GM08714 (cell line): ENCODE measurements around the gene EZH1.
"Not testable (repeated sequence)": the region's sequence is repeated elsewhere in the genome, so short reads cannot be mapped to it uniquely, and the experiment has no call there.

Experiments used
- H3K4me3 ChIP-seq: fragments of 200-500 bp; sonication (Bioruptor generic); 2 replicates; pipeline ENCODE4 v1.5.1; 2014; ENCODE audit warnings: mild to moderate bottlenecking, low read length, inconsistent platforms
- ZNF274 ChIP-seq: IDR thresholded peaks from 2 replicates; pipeline ENCODE4 v1.6.1; 2012; ENCODE audit warnings: mild to moderate bottlenecking, low read depth, low read length

Gene EZH1

DNA sequence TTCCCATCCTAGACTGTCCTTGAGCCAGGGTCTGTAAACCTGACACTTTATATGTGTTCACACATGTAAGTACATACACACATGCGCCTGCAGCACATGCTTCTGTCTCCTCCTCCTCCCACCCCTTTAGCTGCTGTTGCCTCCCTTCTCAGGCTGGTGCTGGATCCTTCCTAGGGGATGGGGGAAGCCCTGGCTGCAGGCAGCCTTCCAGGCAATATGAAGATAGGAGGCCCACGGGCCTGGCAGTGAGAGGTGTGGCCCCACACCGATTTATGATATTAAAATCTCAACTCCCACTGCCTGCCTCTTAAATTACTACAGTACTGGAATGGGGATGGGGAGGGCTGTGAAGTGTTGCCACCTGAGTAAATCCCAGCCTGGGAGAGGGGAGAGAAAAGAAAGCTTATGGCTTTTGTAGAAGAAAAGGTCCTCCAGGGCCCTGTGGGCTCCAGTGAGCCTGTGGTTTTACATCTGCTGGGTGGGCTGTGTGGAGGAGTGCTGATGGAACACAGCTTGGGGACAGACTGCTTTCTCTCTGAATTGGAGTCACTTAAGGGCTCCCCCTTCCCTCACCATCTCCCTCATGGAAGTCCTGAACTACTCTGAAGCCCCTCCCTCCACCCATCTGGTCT, 34.6 kb upstream of the EZH1 start:
- TF ChIP-seq ZNF274: no peak
- H3K4me3 ChIP-seq: no peak overlapping the region

DNA sequence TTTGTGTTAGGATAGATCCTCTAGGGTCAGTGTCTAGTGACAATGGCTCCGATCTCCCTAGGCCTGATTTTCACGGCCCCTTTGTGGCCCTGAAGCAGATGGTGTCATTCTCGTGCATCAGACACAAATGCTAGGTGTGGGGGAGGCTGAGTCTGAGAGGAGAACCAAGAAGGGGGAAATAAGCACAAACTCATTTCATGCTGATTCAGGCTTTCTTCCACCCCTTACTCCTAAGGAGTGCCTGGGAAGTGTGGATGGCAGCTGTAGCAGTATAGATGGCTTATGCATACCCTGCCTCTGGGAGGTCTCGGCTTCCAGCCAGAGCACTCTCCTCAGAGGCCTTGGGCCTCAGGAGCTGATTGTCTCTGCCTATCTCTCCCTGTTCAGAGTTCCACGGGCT, 33.7 kb upstream of the EZH1 start:
- TF ChIP-seq ZNF274: no peak
- H3K4me3 ChIP-seq: no peak overlapping the region

DNA sequence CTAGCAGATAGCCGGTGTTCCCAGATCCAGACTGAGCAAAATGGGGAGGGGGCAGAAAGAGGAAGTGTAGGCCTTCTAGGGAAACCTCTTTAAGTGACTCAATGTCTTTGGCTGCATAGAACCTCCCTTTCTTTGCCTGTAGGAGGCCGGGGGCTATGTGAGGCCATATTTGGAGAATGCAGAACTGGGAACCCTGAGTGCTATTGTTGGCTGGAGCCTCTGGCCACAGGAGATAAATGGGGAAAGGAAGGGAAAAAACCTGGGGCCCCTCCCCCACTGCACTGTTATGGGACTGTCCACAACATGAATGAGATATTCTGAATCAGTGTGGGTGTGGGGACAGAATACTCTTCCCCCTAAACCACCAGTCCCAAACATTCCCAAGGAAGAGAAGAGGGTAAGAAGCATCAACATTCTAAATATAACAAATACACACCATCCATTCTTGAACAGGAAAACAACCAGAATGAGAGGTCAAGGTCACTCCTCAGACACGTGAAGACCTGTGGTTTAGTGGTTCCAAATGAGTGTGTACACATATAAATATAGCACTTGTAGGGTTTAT, 30.8 kb upstream of the EZH1 start:
- TF ChIP-seq ZNF274: no peak
- H3K4me3 ChIP-seq: no peak overlapping the region

DNA sequence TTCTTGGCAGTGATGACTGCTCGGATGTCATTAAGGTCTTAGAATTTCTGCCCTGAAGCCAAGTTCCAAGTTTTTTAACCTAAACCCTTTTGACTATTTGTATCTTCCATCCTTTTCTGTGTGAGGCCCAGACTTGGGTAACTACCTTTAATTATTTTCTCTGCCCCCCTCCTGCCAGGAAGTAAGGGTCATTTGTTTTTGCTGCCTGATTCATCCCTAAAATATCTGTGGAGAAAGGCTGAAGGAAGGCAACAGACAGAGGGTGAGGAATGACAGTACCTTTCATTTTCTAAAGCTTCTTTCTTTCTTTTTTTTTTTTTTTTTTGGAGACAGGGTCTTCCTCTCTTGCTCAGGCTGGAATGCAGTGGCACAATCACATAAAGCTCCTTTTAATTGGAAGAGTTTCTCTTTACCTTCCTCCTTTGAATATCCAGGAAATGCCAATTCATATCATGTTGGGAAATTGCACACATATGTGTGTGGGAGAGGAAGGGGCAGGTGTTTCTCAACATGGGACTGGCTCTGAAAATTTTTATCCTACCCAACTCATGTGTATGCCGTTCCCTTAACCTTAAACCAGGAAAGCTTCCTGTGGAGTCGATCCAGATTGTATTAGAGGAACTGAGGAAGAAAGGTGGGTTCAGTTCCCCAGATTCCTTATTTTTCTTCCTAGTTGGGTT, 29.4 kb upstream of the EZH1 start:
- no peak for TF ChIP-seq ZNF274
- H3K4me3 ChIP-seq: peak overlapping the region; percentile 72

DNA sequence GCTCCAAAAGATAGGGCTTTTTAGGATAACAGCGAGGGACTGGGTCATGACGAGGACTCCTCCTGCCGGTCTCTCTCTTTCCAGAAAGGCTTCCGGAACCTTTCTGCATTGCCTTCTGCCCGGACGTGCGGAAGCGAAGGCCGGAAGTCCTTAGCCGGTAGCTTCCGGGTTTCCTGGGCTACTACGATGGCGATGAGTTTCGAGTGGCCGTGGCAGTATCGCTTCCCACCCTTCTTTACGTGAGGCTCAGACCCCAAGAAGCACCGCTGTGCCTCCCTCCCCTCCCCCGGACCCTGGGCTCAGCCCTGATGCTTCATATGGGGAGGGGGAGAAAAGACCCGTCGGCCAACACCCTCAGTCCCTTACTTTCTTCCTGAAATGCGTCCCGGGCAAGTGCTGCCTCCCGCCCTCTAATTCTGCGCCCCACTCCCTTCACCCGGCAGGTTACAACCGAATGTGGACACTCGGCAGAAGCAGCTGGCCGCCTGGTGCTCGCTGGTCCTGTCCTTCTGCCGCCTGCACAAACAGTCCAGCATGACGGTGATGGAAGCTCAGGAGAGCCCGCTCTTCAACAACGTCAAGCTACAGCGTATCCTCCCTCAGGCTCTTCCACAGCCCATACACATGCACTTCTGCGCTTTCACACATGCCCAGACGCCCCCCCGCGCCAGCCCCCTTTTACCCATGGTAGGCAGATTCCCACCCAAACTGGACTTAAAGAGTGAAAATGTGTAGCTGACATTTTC, 28.6 kb upstream of the EZH1 start, which contains the start of gene VPS25:
Gene VPS25, plus strand, starts transcription at position 160 of the 746 bp plus-strand sequence. Its CDS starts 27 bp downstream, at position 187.
- no peak for TF ChIP-seq ZNF274
- peak within 1 kb of the TSS; percentile 72 for H3K4me3 ChIP-seq

DNA sequence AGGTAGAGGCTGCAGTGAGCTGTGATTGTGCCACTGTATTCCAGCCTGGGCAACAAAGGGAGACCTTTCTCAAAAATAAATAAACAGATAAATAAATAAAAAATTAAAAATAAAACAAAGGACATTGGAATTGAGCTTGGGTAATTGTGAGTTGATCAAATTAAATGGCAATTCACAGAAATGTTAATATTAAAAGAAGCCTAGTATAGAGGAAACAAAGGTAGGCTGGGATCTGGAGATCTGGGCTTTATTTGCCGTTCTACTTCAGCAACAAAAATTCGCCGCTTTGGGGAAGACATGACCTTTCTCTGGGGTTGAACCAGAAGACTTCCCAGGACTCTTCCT, 28.1 kb upstream of the EZH1 start:
- H3K4me3 ChIP-seq: peak overlapping the region; percentile 72
- no peak for TF ChIP-seq ZNF274

DNA sequence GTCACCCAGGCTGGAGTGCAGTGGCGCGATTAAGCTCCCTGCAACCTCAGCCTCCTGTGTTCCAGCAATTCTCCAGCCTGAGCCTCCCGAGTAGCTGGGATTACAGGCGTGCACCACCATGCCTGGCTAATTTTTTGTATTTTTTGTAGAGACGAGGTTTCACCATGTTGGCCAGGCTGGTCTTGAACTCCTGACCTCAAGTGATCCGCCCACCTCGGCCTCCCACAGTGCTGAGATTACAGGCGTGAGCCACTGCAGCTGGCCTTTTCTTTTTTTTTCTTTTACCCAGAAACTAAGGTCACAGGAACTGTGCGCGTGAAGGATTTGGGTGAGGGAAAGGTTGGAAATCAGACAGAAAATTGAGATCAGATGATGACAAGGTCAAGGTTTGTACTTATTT, 25.1 kb upstream of the EZH1 start:
- not testable (repeated sequence) for H3K4me3 ChIP-seq

DNA sequence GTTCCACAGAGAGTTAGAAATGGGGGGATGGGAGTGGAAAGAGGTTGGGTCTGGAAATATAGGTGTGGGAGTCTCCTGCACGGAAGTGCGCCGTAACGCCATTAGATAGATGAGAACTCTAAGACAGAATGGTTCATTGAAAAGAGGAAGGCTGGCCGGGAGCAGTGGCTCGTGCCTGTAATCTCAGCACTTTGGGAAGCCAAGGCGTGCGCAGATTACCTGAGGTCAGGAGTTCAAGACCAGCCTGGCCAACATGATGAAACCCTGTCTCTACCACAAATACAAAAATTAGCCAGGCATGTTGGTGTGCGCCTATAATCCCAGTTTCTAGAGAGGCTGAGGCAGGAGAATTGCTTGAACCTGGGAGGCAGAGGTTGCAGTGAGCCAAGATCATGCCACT, 23.2 kb upstream of the EZH1 start:
- H3K4me3 ChIP-seq: not testable (repeated sequence)

DNA sequence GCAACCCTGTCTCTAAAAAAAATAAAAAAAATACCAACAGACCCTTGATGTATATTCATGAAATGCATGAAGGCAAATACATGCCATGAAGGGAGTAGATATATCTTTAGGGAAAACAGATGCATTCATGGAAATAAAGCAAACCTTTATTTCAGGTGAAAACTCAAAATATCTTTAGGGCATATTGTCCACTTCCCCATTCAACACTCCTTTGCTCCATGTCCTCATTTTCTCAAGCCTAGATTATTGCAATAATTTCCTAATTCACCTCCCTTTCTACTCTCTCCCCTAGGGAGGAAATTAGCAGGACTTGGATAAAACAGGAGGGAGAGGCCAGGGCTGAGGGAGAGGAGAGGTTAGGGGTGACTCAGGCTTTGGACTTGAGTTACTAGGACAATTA, 22.7 kb upstream of the EZH1 start:
- no peak overlapping the region for H3K4me3 ChIP-seq
- TF ChIP-seq ZNF274: no peak

DNA sequence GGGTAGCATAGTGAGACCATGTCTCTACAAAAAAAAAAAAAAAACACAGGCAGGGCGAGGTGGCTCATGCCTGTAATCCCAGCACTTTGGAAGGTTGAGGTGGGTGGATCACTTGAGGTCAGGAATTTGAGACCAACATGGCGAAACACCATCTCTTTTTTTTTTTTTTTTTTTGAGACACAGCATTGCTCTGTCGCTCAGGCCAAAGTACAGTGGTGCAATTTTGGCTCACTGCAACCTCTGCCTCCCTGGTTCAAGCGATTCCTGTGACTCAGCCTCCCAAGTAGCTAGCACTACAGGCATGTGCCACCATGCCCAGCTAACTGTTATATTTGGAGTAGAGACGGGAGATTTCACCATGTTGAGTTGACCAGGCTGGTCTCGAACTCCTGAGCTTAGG, 21.3 kb upstream of the EZH1 start:
- no peak overlapping the region for H3K4me3 ChIP-seq
- no peak for TF ChIP-seq ZNF274

DNA sequence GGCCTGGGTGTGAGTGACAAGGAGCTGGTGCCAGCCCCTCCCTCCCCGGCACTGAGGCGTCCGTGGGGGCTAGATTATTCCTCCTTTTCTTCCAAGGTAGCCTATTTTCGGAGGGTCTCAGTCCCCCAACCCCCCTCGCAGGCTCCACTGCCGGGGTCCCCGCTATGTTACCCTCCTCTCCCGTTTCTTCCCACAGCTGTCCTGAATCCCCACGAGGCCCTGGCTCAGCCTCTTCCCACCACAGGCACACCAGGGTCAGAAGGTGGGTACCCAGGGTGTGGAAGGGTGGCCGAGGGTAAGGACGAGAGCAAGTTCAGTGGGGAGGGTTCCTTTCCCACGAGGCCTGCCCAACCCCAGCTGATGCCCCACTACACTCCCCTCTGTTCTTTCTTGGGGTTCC, 16.8 kb upstream of the EZH1 start:
- TF ChIP-seq ZNF274: no peak
- no peak overlapping the region; the same call in 1 of the 2 replicates for H3K4me3 ChIP-seq

DNA sequence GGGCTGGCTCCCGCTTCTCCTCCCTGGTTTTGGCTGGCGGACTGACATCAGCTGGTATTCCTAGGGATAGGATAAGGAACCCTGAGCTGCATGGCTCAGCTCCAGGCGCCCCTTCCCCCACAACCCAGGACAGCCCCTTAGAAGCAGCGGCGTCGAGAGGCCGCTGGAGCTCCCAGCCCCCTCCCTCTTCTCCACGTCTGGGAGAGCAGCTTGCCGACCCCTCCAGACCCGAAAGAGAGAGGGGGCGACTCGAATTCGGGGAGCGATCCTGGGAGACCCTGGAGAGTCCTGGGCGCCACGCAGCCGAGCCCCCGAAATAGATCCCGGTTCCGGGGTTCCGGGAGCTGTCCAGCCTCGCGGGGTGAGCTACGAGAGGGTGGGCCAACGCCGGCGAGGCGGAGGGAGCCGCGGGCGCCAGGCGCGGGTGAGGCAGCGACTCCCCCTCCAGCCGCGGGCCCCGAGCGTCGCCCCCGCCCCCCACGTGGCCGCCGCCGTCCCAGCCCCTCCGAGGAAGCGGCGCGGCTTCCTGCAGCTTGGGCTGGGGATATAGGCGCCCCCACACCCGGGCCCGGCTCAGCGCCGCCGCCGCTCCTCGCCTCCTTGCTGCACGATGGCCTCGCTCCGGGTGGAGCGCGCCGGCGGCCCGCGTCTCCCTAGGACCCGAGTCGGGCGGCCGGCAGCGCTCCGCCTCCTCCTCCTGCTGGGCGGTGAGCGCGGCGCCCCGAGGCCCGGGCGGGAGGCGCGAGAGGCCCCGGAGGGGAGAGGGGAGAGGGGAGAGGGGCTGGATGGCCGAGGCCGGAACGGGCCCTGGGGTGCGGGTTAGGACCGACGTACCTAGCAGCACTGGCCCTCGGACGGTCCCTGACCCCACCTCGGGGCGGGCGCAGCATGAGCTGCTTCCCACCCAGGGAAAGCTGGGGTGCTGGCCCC, 16.1 kb upstream of the EZH1 start, which contains the start of gene RAMP2:
Gene RAMP2, plus strand, starts transcription at position 576 of the 930 bp plus-strand sequence. Its CDS starts 35 bp downstream, at position 611.
- no peak for TF ChIP-seq ZNF274
- peak within 1 kb of the TSS; percentile 5; the same call in 1 of the 2 replicates for H3K4me3 ChIP-seq

DNA sequence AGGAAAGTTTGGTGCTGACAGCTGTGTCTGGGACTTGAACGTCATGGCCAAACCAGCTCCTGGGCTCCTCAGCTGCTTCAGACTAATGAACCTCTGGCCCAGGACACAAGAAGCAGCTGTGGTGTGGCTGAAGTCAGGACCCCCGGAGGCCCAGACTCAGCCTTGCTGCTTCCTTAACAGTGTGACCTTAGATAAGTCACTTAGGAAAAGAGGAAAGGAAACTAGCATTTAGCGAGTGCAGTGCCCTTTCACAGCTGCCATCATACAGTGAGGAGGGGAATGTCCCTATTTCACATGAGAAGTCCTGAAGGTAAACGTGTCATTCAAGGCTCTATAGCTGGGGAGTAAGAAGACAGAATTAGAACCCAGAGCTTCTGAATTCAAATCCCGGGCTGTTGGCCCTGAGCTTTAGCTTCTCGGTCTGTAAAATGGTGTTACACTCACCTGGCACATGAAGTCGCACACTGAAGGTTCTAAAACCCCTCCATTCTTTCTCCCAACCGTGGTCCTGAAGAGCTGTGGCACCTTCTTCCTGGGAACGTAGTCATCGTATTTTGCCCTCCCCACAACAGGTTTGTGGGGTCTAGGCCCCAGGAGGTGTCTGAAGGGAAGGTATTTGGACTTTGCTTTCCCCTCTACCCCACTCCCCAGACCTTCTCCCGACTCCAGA, 15.3 kb upstream of the EZH1 start:
- no peak for TF ChIP-seq ZNF274
- no peak overlapping the region for H3K4me3 ChIP-seq
